Measurements from ENCODE around the gene LTBP2. TPM values are rescaled to one million over a fixed set of nuclear protein-coding genes. Genes with fewer than 3 reads are reported as not detected.

LTBP2 gene
- total RNA-seq, 3 donors from 2014 or later, result 1.7 to 10.2 (median 3.0) TPM

GRCh38 chr14:74472601-74473000, 139.4 kb downstream of the LTBP2 start:
- no peak for ATAC-seq

GRCh38 chr14:74469548-74470518, 142.2 kb downstream of the LTBP2 start:
- TF ChIP-seq CTCF (IDR thresholded peaks at IDR 0.05), result no peak

More at GRCh38 chr14:74472601-74473000, 139.4 kb downstream of the LTBP2 start:
- H3K4me1 ChIP-seq (ENCODE audit: low read depth), result no peaks in the 10 kb centered on the region
- no peak for TF ChIP-seq CTCF (IDR thresholded peaks at IDR 0.05)
- no peaks in the 10 kb centered on the region for H3K9me3 ChIP-seq
- no peak for DNase-seq
- no peaks in the 10 kb centered on the region for H3K36me3 ChIP-seq (ENCODE audit: low read depth)
- H3K4me3 ChIP-seq, result no peak overlapping the region
- intact Hi-C loops (cut with DNase I, micrococcal nuclease), result loop anchor here (10.0 kb wide), 1 partner anchor 108 kb away; no protein-coding TSS in a partner anchor

GRCh38 chr14:74468513-74468912, 143.5 kb downstream of the LTBP2 start:
- TF ChIP-seq CTCF (IDR thresholded peaks at IDR 0.05), result no peak
- Histone ChIP-seq H3K4me1 (ENCODE audit: low read depth) (no peaks in the 10 kb centered on the region), H3K36me3 (ENCODE audit: low read depth) (no peaks in the 10 kb centered on the region), H3K4me3 (no peak overlapping the region), H3K9me3 (no peaks in the 10 kb centered on the region)
- DNase-seq, result no peak
- intact Hi-C loops (cut with DNase I, micrococcal nuclease), result no loop called here
- ATAC-seq, result no peak

More at GRCh38 chr14:74469548-74470518, 142.2 kb downstream of the LTBP2 start:
- Histone ChIP-seq H3K4me3 (no peak overlapping the region), H3K36me3 (ENCODE audit: low read depth) (no peaks in the 10 kb centered on the region), H3K9me3 (no peaks in the 10 kb centered on the region), H3K4me1 (ENCODE audit: low read depth) (no peaks in the 10 kb centered on the region)
- no peak for DNase-seq
- no peak for ATAC-seq
- intact Hi-C loops (cut with DNase I, micrococcal nuclease), result loop anchor here (10.0 kb wide), 1 partner anchor 105 kb away; no protein-coding TSS in a partner anchor

- no peaks in the 10 kb centered on the region for H3K36me3 ChIP-seq (ENCODE audit: low read depth)
- H3K9me3 ChIP-seq, result no peaks in the 10 kb centered on the region
- H3K4me1 ChIP-seq (ENCODE audit: low read depth), result no peaks in the 10 kb centered on the region
- no peak overlapping the region for H3K4me3 ChIP-seq
- intact Hi-C loops (cut with DNase I, micrococcal nuclease), result no loop called here
- DNase-seq, result no peak
- no peak for ATAC-seq
- no peak for TF ChIP-seq CTCF (IDR thresholded peaks at IDR 0.05)
Observed at GRCh38 chr14:74465335-74465734, 146.7 kb downstream of the LTBP2 start.

- H3K9me3 ChIP-seq, result no peaks in the 10 kb centered on the region
- H3K4me1 ChIP-seq (ENCODE audit: low read depth), result no peaks in the 10 kb centered on the region
- intact Hi-C loops (cut with DNase I, micrococcal nuclease), result no loop called here
- no peak for TF ChIP-seq CTCF (IDR thresholded peaks at IDR 0.05)
- DNase-seq (no peak), ATAC-seq (no peak)
- no peaks in the 10 kb centered on the region for H3K36me3 ChIP-seq (ENCODE audit: low read depth)
- no peak overlapping the region for H3K4me3 ChIP-seq
Observed at GRCh38 chr14:74464785-74465184, 147.3 kb downstream of the LTBP2 start.

All from mucosa of descending colon (tissue), 3 donors.